COR-L47 (cell line): ENCODE results near the gene HIRA.
A peak's percentile ranks its signal among the peaks of the same experiment; 100 is the strongest.
"Not testable (repeated sequence)": the region's sequence is repeated elsewhere in the genome, so short reads cannot be mapped to it uniquely, and the experiment has no call there.

Source experiments
- DNase-seq: peaks from one replicate; lab custom pipeline; 2025; lab: John Stamatoyannopoulos, UW

HIRA gene

GRCh38 chr22:19463008-19463407 lies 31.5 kb upstream of the HIRA start:
- no peak for DNase-seq

GRCh38 chr22:19461506-19461905 lies 30.0 kb upstream of the HIRA start:
- DNase-seq, result no peak

DNA sequence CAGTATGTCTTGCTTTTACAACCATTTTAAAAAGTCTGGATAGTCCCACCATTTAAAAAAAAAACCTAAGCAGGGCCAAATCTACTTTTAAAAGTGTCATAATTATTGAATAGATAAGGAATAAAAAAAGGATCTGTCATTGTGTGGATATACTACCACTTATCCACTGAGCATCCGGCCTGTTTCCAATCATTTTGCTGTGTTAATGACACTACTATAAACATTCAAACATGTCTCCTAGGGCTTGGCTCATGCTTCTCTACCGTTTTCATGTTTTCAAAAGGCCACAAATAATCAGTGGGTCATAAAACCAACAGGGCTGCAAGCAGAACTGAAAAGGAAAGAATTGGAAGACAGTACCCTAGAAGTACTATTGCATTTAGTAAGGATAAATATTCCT lies 28.5 kb upstream of the HIRA start:
- DNase-seq, result no peak

- no peak for DNase-seq
Measured at GRCh38 chr22:19457828-19458428, 26.4 kb upstream of the HIRA start.

DNA sequence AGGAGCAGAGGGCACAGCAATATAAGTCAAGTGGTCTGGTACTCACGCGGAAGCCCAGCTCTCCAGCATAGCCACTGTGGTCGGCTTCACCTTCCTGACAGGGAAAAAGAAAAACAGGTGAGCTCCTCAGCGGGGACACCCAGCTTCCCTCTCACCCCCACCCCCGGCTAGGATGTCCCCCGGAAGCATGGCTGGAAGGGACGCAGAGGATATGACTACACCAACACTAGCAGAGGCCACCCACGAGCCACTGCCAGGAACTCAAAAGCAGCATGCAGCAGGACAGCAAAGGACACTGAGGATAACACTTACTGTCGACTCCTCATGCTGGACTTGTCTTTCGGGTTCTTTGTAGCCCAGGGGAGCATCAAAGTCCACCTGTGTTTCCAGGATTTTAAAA lies 25.0 kb upstream of the HIRA start:
- no peak for DNase-seq

- no peak for DNase-seq
Measured at GRCh38 chr22:19455585-19456370, 24.2 kb upstream of the HIRA start.

DNA sequence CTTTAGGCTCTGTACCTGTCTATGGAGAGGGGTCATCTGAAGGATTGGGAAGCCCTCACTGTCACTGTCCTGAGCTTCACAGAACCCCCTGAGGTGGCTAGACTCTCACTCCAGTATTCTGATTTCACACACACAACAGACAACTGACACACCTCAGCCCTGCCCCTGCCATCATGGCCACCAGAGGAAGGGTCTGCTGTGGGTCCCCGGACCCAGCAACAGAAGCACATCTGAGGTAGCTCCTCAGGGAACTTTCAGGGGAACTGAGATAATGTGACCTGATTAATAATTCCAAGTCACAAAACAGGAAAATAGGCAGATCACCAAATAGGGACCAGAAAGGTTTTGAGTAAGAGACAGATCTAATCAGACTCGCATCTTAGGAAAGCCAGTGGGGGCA lies 23.5 kb upstream of the HIRA start:
- no peak for DNase-seq

GRCh38 chr22:19454156-19454555 lies 22.6 kb upstream of the HIRA start:
- no peak for DNase-seq

GRCh38 chr22:19453718-19454117 lies 22.2 kb upstream of the HIRA start:
- no peak for DNase-seq

- no peak for DNase-seq
Measured at GRCh38 chr22:19451570-19451969, 20.0 kb upstream of the HIRA start.

- no peak for DNase-seq
Measured at GRCh38 chr22:19450363-19451175, 19.0 kb upstream of the HIRA start.

DNA sequence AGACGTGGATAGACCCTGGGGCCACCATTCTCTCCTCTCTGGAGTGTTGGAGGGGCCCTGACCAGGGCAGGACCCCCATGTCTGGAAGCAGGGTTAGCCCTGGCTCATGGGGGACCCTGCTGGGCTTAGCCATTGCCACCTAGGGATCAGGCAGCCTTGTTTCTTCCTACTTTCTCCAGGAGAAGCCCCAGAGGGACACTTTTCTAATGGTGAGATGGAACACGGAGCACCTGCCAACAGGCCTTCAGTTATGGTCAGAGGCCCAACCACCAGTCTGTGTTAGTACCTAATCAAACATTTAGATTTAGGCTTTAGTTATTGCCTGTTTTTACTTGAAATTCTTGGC lies 17.9 kb upstream of the HIRA start:
- no peak for DNase-seq

- DNase-seq, result no peak
Measured at GRCh38 chr22:19448739-19449421, 17.3 kb upstream of the HIRA start.

- DNase-seq, result no peak
Measured at GRCh38 chr22:19448076-19448607, 16.6 kb upstream of the HIRA start.

GRCh38 chr22:19447330-19448075 lies 16.0 kb upstream of the HIRA start, which contains the start of gene C22orf39:
TSS of gene C22orf39 (minus strand) at chr22:19447711. CDS start at chr22:19447688, 23 bp downstream.
- peak; percentile 93 for DNase-seq

- no peak for DNase-seq
Measured at GRCh38 chr22:19446603-19447329, 15.2 kb upstream of the HIRA start.

GRCh38 chr22:19445279-19445982 lies 13.9 kb upstream of the HIRA start:
- DNase-seq, result not testable (repeated sequence)

- no peak for DNase-seq
Measured at GRCh38 chr22:19443544-19444211, 12.1 kb upstream of the HIRA start.

- no peak for DNase-seq
Measured at GRCh38 chr22:19442166-19442565, 10.6 kb upstream of the HIRA start.
